Panc1 (cell line): ENCODE data around the gene FGF14.

ENCODE experiments used
- CTCF ChIP-seq: fragments of 450-650 bp; IDR thresholded peaks from 2 replicates; pipeline ENCODE4 v1.5.1; 2017; ENCODE audit warnings: mild to moderate bottlenecking
- POLR2AphosphoS5 ChIP-seq: IDR thresholded peaks from 2 replicates; pipeline ENCODE4 v1.6.1; 2012; ENCODE audit warnings: mild to moderate bottlenecking, low read depth, low read length, moderate library complexity
- REST ChIP-seq, 2 experiments: IDR thresholded peaks; 2 replicates each; pipeline ENCODE4 v1.6.1; 2011 to 2012; ENCODE audit warnings: low read depth in 2 of 2, control low read depth in 1 of 2, low read length in 1 of 2, mild to moderate bottlenecking in 1 of 2, moderate library complexity in 1 of 2; ENCODE audit not compliant: insufficient read depth in 1 of 2
- SIN3A ChIP-seq: IDR thresholded peaks from 2 replicates; pipeline ENCODE4 v1.6.1; 2012; ENCODE audit warnings: low read depth, mild to moderate bottlenecking, low read length, moderate library complexity, borderline replicate concordance; ENCODE audit not compliant: insufficient read depth

- TF ChIP-seq CTCF (no peak), POLR2AphosphoS5 (no peak), REST (IDR thresholded peaks at IDR 0.05; ENCODE audit: insufficient read depth in 1 of 2, low read depth in 2 of 2, low read length in 1 of 2) (no peak), SIN3A (no peak)
Measured at GRCh38 chr13:101798437-101798836, 603.4 kb downstream of the FGF14 start.
